CD4-positive, CD25-positive, alpha-beta regulatory T cell (primary cell): ENCODE measurements around the gene STOML3. TPM values are rescaled to one million over a fixed set of nuclear protein-coding genes. Genes with fewer than 3 reads are reported as not detected.
"Not testable (repeated sequence)": the region's sequence is repeated elsewhere in the genome, so short reads cannot be mapped to it uniquely, and the experiment has no call there.

Experiments
- ATAC-seq, 2 donors: fragments of 150-1000 bp; cut with Tn5 transposase; one replicate each; pipeline ENCODE4 v1.10.0; 2021; ENCODE audit warnings: low read depth in 2 of 2, moderate number of reproducible peaks in 2 of 2, moderate library complexity in 1 of 2
- DNase-seq, 3 donors: peaks; one replicate each; pipeline versions ENCODE4 v3.0.0 to v3.0.0-alpha.2; 2012 to 2022; ENCODE audit warnings: mixed read lengths in 1 of 3
- H3K27ac ChIP-seq: one replicate; pipeline ENCODE4 v1.7.0; 2013; ENCODE audit warnings: mild to moderate bottlenecking, low read length; ENCODE audit not compliant: insufficient read depth, poor library complexity, severe bottlenecking
- H3K27me3 ChIP-seq: one replicate; pipeline ENCODE4 v1.7.0; 2013; ENCODE audit warnings: low read length; ENCODE audit not compliant: control insufficient read depth, insufficient read depth
- H3K36me3 ChIP-seq: one replicate; pipeline ENCODE4 v1.7.0; 2013; ENCODE audit warnings: mild to moderate bottlenecking, low read length, moderate library complexity; ENCODE audit not compliant: control insufficient read depth, insufficient read depth
- H3K4me1 ChIP-seq: 2 replicates; pipeline ENCODE4 v1.7.0; 2013; ENCODE audit warnings: mild to moderate bottlenecking, low read length; ENCODE audit not compliant: insufficient read depth, control insufficient read depth, poor library complexity, severe bottlenecking
- H3K4me3 ChIP-seq: one replicate; pipeline ENCODE4 v1.7.0; 2013; ENCODE audit warnings: low read depth, mild to moderate bottlenecking, low read length, moderate library complexity
- H3K9me3 ChIP-seq, 2 experiments: 1 replicate in 1 of 2; 2 replicates in 1 of 2; pipeline ENCODE4 v1.7.0; 2013; ENCODE audit warnings: low read length in 2 of 2, mild to moderate bottlenecking in 1 of 2, moderate library complexity in 1 of 2; ENCODE audit not compliant: control insufficient read depth in 2 of 2
- H3K27ac Mint-ChIP-seq, 3 donors: one replicate each; pipeline ENCODE4 v1.8.0; 2020 to 2022; ENCODE audit warnings: mild to moderate bottlenecking in 3 of 3, mixed read lengths in 3 of 3, moderate library complexity in 2 of 3
- H3K27me3 Mint-ChIP-seq: one replicate; pipeline ENCODE4 v1.8.0; 2022; ENCODE audit warnings: mild to moderate bottlenecking, mixed read lengths
- H3K36me3 Mint-ChIP-seq: one replicate; pipeline ENCODE4 v1.8.0; 2020; ENCODE audit warnings: mixed read lengths
- H3K4me1 Mint-ChIP-seq, 4 donors: one replicate each; pipeline ENCODE4 v1.8.0; 2020 to 2022; ENCODE audit warnings: mixed read lengths in 4 of 4, mild to moderate bottlenecking in 1 of 4
- H3K4me3 Mint-ChIP-seq, 4 donors: one replicate each; pipeline ENCODE4 v1.8.0; 2020 to 2022; ENCODE audit warnings: mild to moderate bottlenecking in 4 of 4, mixed read lengths in 4 of 4, moderate library complexity in 3 of 4
- H3K9me3 Mint-ChIP-seq, 7 donors: one replicate each; pipeline ENCODE4 v1.8.0; 2020 to 2022; ENCODE audit warnings: mixed read lengths in 7 of 7, mild to moderate bottlenecking in 3 of 7, moderate library complexity in 2 of 7
- polyA plus RNA-seq, 4 donors: library from polyadenylated mRNA; unstranded; fragments of 300-500 nt; fragmentation: Illumina TruSeq; gene quantifications; one replicate each; pipeline ENCODE4 v1.2.3, GENCODE V29; 2021
- total RNA-seq: library from RNA; stranded (reverse); gene quantifications from one replicate; pipeline ENCODE4 v1.2.3, GENCODE V29; 2022

The STOML3 gene
- total and polyA plus RNA-seq, 5 donors from 2014 or later = not detected

- peak overlapping the region in 1 of 3 donors; percentile 35 for H3K27ac Mint-ChIP-seq
- Histone ChIP-seq H3K9me3 (no peaks in the 10 kb centered on the region), H3K4me3 (no peak overlapping the region), H3K27me3 (no peaks in the 10 kb centered on the region), H3K36me3 (peaks cover 56% of the 10 kb centered on the region), H3K27ac (no peak overlapping the region), H3K4me1 (no peaks in the 10 kb centered on the region)
- peak in 1 of 2 donors; percentile 37 for ATAC-seq
- no peaks in the 10 kb centered on the region for H3K27me3 Mint-ChIP-seq
- peaks cover 2 to 6% (median 4%) of the 10 kb centered on the region in 4 donors for H3K4me1 Mint-ChIP-seq
- peak in 1 of 3 donors; percentile 57 for DNase-seq
- H3K4me3 Mint-ChIP-seq = no peak overlapping the region
- no peaks in the 10 kb centered on the region for H3K9me3 Mint-ChIP-seq
- peaks cover 61% of the 10 kb centered on the region for H3K36me3 Mint-ChIP-seq
Observed at GRCh38 chr13:39016787-39017186, 26.2 kb upstream of the STOML3 start.

GRCh38 chr13:39016087-39016486, 25.5 kb upstream of the STOML3 start:
- Histone ChIP-seq H3K27me3 (no peaks in the 10 kb centered on the region), H3K27ac (no peak overlapping the region), H3K4me3 (no peak overlapping the region), H3K4me1 (no peaks in the 10 kb centered on the region), H3K36me3 (peaks cover 57% of the 10 kb centered on the region), H3K9me3 (no peaks in the 10 kb centered on the region)
- ATAC-seq (no peak), DNase-seq (no peak)
- Mint-ChIP-seq H3K4me3 (no peak overlapping the region), H3K27ac (peak overlapping the region in 1 of 3 donors; percentile 35), H3K27me3 (no peaks in the 10 kb centered on the region), H3K36me3 (peaks cover 59% of the 10 kb centered on the region), H3K4me1 (peaks cover 2 to 6% (median 4%) of the 10 kb centered on the region in 4 donors), H3K9me3 (no peaks in the 10 kb centered on the region)

GRCh38 chr13:39013462-39013861, 22.8 kb upstream of the STOML3 start:
- H3K4me1 Mint-ChIP-seq = peaks cover 0 to 6% (median 3%) of the 10 kb centered on the region in 4 donors
- H3K9me3 Mint-ChIP-seq = no peaks in the 10 kb centered on the region
- no peaks in the 10 kb centered on the region for H3K4me1 ChIP-seq
- H3K4me3 Mint-ChIP-seq = no peak overlapping the region
- H3K27me3 ChIP-seq = no peaks in the 10 kb centered on the region
- peak overlapping the region; percentile 5 to 87 (median 74) for H3K27ac Mint-ChIP-seq
- peaks cover 55% of the 10 kb centered on the region for H3K36me3 Mint-ChIP-seq
- H3K9me3 ChIP-seq = no peaks in the 10 kb centered on the region
- no peaks in the 10 kb centered on the region for H3K27me3 Mint-ChIP-seq
- DNase-seq (no peak), ATAC-seq (no peak)
- H3K4me3 ChIP-seq = no peak overlapping the region
- peaks cover 60% of the 10 kb centered on the region for H3K36me3 ChIP-seq
- no peak overlapping the region for H3K27ac ChIP-seq

DNA sequence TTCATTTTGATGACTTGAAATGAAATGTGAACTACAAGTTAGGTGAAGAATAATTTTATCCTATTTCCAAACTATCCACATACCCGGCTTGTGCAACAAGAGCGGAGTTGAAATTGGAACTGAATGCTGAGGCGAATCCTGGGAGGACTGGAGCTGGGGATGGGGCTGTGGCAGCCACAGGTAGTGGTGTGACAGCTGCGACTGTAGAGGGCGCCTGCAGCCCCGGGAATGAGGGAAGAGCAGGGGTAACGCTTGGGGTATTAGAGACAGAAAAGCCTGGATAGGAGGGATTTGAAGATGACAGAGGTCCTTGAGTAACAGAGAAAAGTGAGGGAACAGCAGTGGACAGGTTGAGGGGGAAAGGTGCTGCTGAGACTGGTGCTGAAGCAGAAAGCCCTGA, 22.0 kb upstream of the STOML3 start:
- Histone ChIP-seq H3K4me3 (no peak overlapping the region), H3K27me3 (no peaks in the 10 kb centered on the region), H3K36me3 (peaks cover 60% of the 10 kb centered on the region), H3K27ac (no peak overlapping the region), H3K9me3 (no peaks in the 10 kb centered on the region), H3K4me1 (no peaks in the 10 kb centered on the region)
- H3K4me3 Mint-ChIP-seq = no peak overlapping the region
- no peaks in the 10 kb centered on the region for H3K27me3 Mint-ChIP-seq
- H3K9me3 Mint-ChIP-seq = no peaks in the 10 kb centered on the region
- peaks cover 56% of the 10 kb centered on the region for H3K36me3 Mint-ChIP-seq
- no peak for DNase-seq
- H3K27ac Mint-ChIP-seq = no peak overlapping the region
- H3K4me1 Mint-ChIP-seq = peaks cover 0 to 6% (median 3%) of the 10 kb centered on the region in 4 donors
- ATAC-seq = no peak

- not testable (repeated sequence) for H3K9me3 Mint-ChIP-seq, H3K4me1 Mint-ChIP-seq, H3K27me3 ChIP-seq, ATAC-seq, H3K27me3 Mint-ChIP-seq, H3K4me3 ChIP-seq, H3K4me1 ChIP-seq, DNase-seq, H3K27ac ChIP-seq, H3K9me3 ChIP-seq
- Mint-ChIP-seq H3K27ac (peak overlapping the region in 1 of 3 donors; percentile 36), H3K4me3 (peak overlapping the region in 1 of 4 donors; percentile 29), H3K36me3 (peaks cover 19% of the 10 kb centered on the region)
- peaks cover 14% of the 10 kb centered on the region for H3K36me3 ChIP-seq
Observed at GRCh38 chr13:39006371-39007111, 15.9 kb upstream of the STOML3 start.

DNA sequence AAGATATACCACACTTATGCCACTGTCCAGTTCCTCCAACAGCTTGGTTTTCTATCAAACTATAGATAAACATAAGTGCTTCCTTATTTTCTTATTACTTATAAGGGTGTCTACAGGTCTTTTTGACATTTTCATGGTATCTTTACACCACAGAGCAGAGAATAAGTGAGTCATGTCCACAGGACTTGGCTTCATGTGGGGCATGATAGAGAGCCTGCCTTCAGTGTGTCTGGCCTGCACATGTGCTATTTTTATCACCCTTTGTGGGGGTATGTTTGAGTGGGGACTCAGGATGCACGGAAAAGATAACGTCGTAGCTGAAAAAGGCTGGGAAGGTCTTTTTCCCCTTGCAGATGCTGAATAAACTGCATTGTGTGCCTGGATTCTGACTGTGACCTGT, 8.1 kb upstream of the STOML3 start:
- Histone ChIP-seq H3K4me3 (no peak overlapping the region), H3K9me3 (no peaks in the 10 kb centered on the region), H3K27ac (no peak overlapping the region), H3K27me3 (no peaks in the 10 kb centered on the region), H3K36me3 (no peaks in the 10 kb centered on the region), H3K4me1 (no peaks in the 10 kb centered on the region)
- ATAC-seq = no peak
- Mint-ChIP-seq H3K27ac (no peak overlapping the region), H3K4me3 (no peak overlapping the region), H3K27me3 (no peaks in the 10 kb centered on the region), H3K36me3 (no peaks in the 10 kb centered on the region), H3K4me1 (no peaks in the 10 kb centered on the region), H3K9me3 (no peaks in the 10 kb centered on the region)
- no peak for DNase-seq

GRCh38 chr13:38993381-38993780, 2.8 kb upstream of the STOML3 start:
- Histone ChIP-seq H3K4me1 (no peaks in the 10 kb centered on the region), H3K27me3 (no peaks in the 10 kb centered on the region), H3K36me3 (no peaks in the 10 kb centered on the region), H3K27ac (no peak overlapping the region), H3K9me3 (no peaks in the 10 kb centered on the region), H3K4me3 (no peak overlapping the region)
- Mint-ChIP-seq H3K36me3 (no peaks in the 10 kb centered on the region), H3K27ac (no peak overlapping the region), H3K9me3 (peaks cover 0 to 3% (median 0%) of the 10 kb centered on the region in 7 donors), H3K4me1 (no peaks in the 10 kb centered on the region), H3K27me3 (no peaks in the 10 kb centered on the region), H3K4me3 (no peak overlapping the region)
- no peak for DNase-seq
- ATAC-seq = no peak

GRCh38 chr13:38981096-38981495, 9.5 kb downstream of the STOML3 start:
- H3K4me3 Mint-ChIP-seq = no peak overlapping the region
- H3K9me3 Mint-ChIP-seq = peaks cover 1 to 12% (median 6%) of the 10 kb centered on the region in 7 donors
- Histone ChIP-seq H3K4me1 (no peaks in the 10 kb centered on the region), H3K27me3 (peaks cover 2% of the 10 kb centered on the region), H3K27ac (no peak overlapping the region), H3K4me3 (no peak overlapping the region), H3K36me3 (no peaks in the 10 kb centered on the region), H3K9me3 (peaks cover 9% of the 10 kb centered on the region in 2 experiments)
- ATAC-seq = no peak
- H3K27ac Mint-ChIP-seq = no peak overlapping the region
- H3K27me3 Mint-ChIP-seq = peaks cover 9% of the 10 kb centered on the region
- DNase-seq = no peak
- H3K4me1 Mint-ChIP-seq = no peaks in the 10 kb centered on the region
- H3K36me3 Mint-ChIP-seq = no peaks in the 10 kb centered on the region
